ENCODE results near the gene ACTA2.

GRCh38 chr10:88949051-88949450 lies 3.5 kb downstream of the ACTA2 start:
- TF ChIP-seq EZH2phosphoT487 (IDR thresholded peaks at IDR 0.05) (no peak), CTCF (IDR thresholded peaks at IDR 0.05) (no peak)
